Spleen (tissue), 7 donors: Measurements from ENCODE around the gene ABHD1.

Experiments used
- POLR2A ChIP-seq, 3 donors: fragments of 450-650 bp; IDR thresholded peaks; one replicate each; pipeline ENCODE4 v1.5.1; 2017; ENCODE audit warnings: antibody characterized with exemption in 3 of 3, mild to moderate bottlenecking in 1 of 3
- POLR2AphosphoS5 ChIP-seq, 3 donors: sonication (generic); formaldehyde crosslinking; IDR thresholded peaks; one replicate each; pipeline ENCODE4 v1.5.1; 2017; ENCODE audit warnings: antibody characterized with exemption in 3 of 3
- TF ChIP-seq, protein P1 (sequence below), 11 experiments: fragments of 200-600 bp in 7 of 11; fragments of 450-650 bp in 4 of 11; sonication (generic) in 4 of 11; IDR thresholded peaks in 8 of 11; conservative IDR thresholded peaks in 3 of 11; 1 replicate in 7 of 11; 2 replicates in 4 of 11; pipeline versions ENCODE4 v1.4.0 to v1.8.0; 2016 to 2021; ENCODE audit warnings: antibody characterized with exemption in 11 of 11, inconsistent platforms in 4 of 11, mild to moderate bottlenecking in 1 of 11
- donor health status: DM: no; HTN: no; CAD: no; lungs with moderate emphysema.
- donor health status: DM: no; HTN: no; CAD: no.
- donor health status: DM: no; HTN: no; CAD: no.

DNA sequence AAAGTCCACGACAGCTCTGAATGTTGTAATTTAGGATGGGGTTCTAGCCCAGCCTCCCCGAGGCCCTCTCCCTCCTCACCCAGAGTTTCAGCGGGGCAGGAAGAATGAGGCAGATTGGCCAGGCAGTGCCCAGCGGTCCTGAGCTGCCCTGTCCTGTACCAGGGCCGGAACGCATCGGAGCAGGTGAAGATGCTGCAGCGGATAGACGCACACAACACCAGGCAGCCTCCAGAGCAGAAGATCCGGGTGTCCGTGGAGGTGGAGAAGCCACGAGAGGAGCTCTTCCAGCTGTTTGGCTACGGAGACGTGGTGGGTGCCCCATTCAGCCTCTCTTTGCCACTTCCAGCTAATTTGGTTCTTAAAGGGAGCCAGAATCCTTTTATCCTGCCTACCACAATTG, 26.3 kb upstream of the ABHD1 start:
- TF ChIP-seq, protein P1, sequence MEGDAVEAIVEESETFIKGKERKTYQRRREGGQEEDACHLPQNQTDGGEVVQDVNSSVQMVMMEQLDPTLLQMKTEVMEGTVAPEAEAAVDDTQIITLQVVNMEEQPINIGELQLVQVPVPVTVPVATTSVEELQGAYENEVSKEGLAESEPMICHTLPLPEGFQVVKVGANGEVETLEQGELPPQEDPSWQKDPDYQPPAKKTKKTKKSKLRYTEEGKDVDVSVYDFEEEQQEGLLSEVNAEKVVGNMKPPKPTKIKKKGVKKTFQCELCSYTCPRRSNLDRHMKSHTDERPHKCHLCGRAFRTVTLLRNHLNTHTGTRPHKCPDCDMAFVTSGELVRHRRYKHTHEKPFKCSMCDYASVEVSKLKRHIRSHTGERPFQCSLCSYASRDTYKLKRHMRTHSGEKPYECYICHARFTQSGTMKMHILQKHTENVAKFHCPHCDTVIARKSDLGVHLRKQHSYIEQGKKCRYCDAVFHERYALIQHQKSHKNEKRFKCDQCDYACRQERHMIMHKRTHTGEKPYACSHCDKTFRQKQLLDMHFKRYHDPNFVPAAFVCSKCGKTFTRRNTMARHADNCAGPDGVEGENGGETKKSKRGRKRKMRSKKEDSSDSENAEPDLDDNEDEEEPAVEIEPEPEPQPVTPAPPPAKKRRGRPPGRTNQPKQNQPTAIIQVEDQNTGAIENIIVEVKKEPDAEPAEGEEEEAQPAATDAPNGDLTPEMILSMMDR (IDR thresholded peaks at IDR 0.05 in 8 of 11, conservative IDR thresholded peaks at IDR 0.05 in 3 of 11) = peak in 1 of 11 experiments; percentile 9
- TF ChIP-seq POLR2A (IDR thresholded peaks at IDR 0.05) = no peak
- no peak for TF ChIP-seq POLR2AphosphoS5 (IDR thresholded peaks at IDR 0.05)
